Fibroblast of lung (primary cell): ENCODE results near the gene SLC8A3.

Source experiments
- EZH2 ChIP-seq: IDR thresholded peaks from 2 replicates; pipeline ENCODE4 v1.5.1; 2012; ENCODE audit warnings: low read length, control low read depth, mild to moderate bottlenecking; ENCODE audit errors: missing control alignments
- TF ChIP-seq, protein P1 (sequence below), 2 donors: IDR thresholded peaks in 1 of 2; conservative IDR thresholded peaks in 1 of 2; 1 replicate in 1 of 2; 2 replicates in 1 of 2; pipeline ENCODE4 v1.5.1; 2011 to 2012; ENCODE audit warnings: low read length in 2 of 2, control low read depth in 1 of 2, inconsistent platforms in 1 of 2, low read depth in 1 of 2, mild to moderate bottlenecking in 1 of 2

DNA sequence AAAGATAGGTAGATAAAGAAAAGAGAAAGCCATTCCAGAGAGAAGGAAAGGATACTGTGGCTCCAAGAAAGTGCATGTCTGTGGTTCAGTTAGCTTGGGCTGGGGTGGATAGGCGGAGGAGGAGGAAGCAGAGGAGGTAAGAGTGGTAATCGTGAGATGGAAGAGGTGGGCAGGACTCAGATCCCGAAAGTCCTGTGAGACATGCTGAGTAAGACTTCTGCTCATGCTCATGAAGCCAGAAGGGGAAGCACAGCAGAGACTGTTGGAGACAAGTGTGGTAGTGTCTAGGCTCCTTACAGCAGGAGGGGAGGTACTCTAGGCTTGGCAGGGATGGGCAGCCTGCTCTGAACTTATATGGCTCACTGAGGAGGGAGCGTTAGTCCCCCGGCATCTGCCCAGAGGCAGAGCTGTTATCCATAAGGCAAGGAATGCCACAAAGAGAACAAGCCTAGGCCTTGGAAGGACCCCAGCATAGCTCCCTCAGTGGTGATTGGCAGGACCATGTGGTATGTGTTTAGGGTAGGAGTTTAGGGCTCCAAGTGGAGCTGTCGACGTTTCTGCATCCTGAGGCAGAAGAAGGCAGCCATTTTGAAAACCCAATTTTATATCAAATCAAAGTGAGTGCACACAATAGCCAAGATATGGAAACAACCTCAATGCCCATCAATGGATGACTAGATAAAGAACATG is 174.2 kb downstream of the SLC8A3 start:
- TF ChIP-seq, protein P1, sequence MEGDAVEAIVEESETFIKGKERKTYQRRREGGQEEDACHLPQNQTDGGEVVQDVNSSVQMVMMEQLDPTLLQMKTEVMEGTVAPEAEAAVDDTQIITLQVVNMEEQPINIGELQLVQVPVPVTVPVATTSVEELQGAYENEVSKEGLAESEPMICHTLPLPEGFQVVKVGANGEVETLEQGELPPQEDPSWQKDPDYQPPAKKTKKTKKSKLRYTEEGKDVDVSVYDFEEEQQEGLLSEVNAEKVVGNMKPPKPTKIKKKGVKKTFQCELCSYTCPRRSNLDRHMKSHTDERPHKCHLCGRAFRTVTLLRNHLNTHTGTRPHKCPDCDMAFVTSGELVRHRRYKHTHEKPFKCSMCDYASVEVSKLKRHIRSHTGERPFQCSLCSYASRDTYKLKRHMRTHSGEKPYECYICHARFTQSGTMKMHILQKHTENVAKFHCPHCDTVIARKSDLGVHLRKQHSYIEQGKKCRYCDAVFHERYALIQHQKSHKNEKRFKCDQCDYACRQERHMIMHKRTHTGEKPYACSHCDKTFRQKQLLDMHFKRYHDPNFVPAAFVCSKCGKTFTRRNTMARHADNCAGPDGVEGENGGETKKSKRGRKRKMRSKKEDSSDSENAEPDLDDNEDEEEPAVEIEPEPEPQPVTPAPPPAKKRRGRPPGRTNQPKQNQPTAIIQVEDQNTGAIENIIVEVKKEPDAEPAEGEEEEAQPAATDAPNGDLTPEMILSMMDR (conservative IDR thresholded peaks at IDR 0.05 in 1 of 2, IDR thresholded peaks at IDR 0.05 in 1 of 2; ENCODE audit: low read depth in 1 of 2, low read length in 2 of 2): no peak
- TF ChIP-seq EZH2: no peak
